Vagina (tissue), 2 donors: ENCODE measurements around the gene HDGF.

Source experiments
- POLR2A ChIP-seq, 2 donors: fragments of 450-650 bp; IDR thresholded peaks; one replicate each; pipeline ENCODE4 v1.6.1; 2017; ENCODE audit warnings: antibody characterized with exemption in 2 of 2, mild to moderate bottlenecking in 2 of 2, moderate library complexity in 2 of 2
- POLR2AphosphoS5 ChIP-seq, 2 donors: sonication (generic); formaldehyde crosslinking; IDR thresholded peaks; one replicate each; pipeline ENCODE4 v1.9.0; 2017; ENCODE audit warnings: antibody characterized with exemption in 2 of 2, mild to moderate bottlenecking in 2 of 2, low read depth in 1 of 2; ENCODE audit not compliant: insufficient read depth in 1 of 2
- TF ChIP-seq, protein P1 (sequence below), 3 experiments: fragments of 450-650 bp in 2 of 3; fragments of 200-600 bp in 1 of 3; sonication (generic) in 1 of 3; IDR thresholded peaks; one replicate each; pipeline ENCODE4 v1.5.1; 2017 to 2019; ENCODE audit warnings: antibody characterized with exemption in 3 of 3, mild to moderate bottlenecking in 2 of 3, moderate library complexity in 2 of 3

DNA sequence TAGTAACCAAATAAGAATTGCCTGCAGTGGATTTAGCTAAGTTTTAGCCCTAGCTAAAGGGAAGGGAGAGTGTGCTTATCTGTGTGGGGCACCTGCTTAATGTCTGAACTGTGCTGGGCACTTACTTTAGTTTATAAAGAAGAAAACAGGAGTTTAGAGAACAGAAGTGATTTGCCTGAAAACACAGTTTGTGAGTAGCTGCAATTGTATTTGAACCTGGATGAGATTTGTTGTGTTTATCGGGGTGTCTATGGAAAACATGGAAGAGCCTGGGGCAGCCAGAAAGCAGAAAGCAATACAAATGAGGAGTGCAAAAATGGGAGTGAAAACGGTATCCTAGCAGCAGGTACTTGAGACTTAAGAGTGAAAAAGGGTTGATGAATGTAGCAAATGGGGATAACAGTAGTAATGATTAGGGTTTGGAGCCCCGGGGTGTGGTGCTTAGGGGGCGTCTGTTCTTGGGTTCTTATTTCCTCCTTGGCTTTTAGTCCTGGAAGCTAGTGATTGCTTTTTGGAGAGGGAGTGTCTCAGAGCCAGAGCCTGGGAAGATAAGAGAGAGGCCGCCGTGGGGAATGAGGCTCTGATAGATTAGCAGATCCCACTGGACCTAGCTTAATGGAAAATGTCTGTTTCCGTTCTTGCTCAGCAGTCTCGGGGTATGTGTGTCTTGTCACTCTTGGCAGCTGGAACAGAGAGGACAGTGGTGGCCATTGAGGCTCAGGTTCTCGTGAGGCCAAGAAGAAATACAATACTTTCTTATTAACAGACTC, 21.4 kb upstream of the HDGF start:
- TF ChIP-seq POLR2AphosphoS5 (IDR thresholded peaks at IDR 0.05; ENCODE audit: insufficient read depth in 1 of 2, low read depth in 1 of 2), result no peak
- TF ChIP-seq, protein P1, sequence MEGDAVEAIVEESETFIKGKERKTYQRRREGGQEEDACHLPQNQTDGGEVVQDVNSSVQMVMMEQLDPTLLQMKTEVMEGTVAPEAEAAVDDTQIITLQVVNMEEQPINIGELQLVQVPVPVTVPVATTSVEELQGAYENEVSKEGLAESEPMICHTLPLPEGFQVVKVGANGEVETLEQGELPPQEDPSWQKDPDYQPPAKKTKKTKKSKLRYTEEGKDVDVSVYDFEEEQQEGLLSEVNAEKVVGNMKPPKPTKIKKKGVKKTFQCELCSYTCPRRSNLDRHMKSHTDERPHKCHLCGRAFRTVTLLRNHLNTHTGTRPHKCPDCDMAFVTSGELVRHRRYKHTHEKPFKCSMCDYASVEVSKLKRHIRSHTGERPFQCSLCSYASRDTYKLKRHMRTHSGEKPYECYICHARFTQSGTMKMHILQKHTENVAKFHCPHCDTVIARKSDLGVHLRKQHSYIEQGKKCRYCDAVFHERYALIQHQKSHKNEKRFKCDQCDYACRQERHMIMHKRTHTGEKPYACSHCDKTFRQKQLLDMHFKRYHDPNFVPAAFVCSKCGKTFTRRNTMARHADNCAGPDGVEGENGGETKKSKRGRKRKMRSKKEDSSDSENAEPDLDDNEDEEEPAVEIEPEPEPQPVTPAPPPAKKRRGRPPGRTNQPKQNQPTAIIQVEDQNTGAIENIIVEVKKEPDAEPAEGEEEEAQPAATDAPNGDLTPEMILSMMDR (IDR thresholded peaks at IDR 0.05), result no peak
- TF ChIP-seq POLR2A (IDR thresholded peaks at IDR 0.05), result no peak
